Coronary artery (tissue), 2 donors: ENCODE data around the gene ALDH1A1.

Source experiments
- DNase-seq: peaks from one replicate; pipeline ENCODE4 v3.0.0-alpha.2; 2017; ENCODE audit warnings: low spot score
- H3K27ac ChIP-seq, 2 donors: fragments of 200-600 bp; sonication (generic); one replicate each; pipeline ENCODE4 v1.5.1; 2016 to 2019
- H3K4me3 ChIP-seq: fragments of 200-600 bp; sonication (generic); 2 replicates; pipeline ENCODE4 v1.5.1; 2016; ENCODE audit warnings: mild to moderate bottlenecking, moderate library complexity
- CTCF ChIP-seq: fragments of 200-600 bp; sonication (generic); IDR thresholded peaks from one replicate; pipeline ENCODE4 v1.5.1; 2019; ENCODE audit warnings: antibody characterized with exemption

Gene ALDH1A1

GRCh38 chr9:72923077-72923476 lies 29.8 kb downstream of the ALDH1A1 start:
- H3K27ac ChIP-seq = no peak overlapping the region
- H3K4me3 ChIP-seq = no peak overlapping the region
- no peak for TF ChIP-seq CTCF
- no peak for DNase-seq

GRCh38 chr9:72921888-72922654 lies 30.8 kb downstream of the ALDH1A1 start:
- Histone ChIP-seq H3K4me3 (no peak overlapping the region), H3K27ac (no peak overlapping the region)
- no peak for DNase-seq
- TF ChIP-seq CTCF = no peak

DNA sequence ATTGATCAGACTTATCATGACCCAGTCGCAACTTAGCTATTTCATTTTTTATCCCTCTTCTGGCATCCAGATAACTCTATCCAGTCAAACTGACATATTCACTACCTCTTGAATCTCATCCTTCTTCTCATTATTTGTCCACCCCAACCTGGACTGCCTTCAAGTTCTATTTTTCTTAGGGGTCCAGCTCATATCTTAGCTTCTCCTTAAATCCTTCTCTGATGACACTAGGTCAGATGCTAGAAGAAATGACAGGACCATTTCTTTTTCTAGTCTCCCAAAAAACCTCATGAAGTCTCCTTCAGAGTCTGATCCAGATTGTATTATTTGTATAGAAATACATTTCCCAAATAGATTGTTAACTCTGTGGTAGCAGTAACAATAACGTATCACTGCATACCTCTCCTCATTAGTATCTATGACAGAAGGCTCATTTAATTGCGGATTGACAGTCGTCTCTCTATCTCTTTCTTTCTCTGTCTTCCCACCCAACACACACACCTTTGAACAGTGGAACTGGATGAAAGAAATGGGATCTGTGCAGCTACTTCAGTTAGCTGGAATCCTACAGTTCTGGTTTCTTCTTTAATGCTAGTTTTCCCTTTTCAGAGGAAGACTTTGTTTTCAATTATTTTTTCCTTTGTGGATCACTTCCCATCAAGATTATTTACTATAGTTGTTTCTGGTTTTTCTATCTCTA lies 33.5 kb downstream of the ALDH1A1 start:
- no peak for TF ChIP-seq CTCF
- Histone ChIP-seq H3K4me3 (no peak overlapping the region), H3K27ac (no peak overlapping the region)
- DNase-seq = no peak

- TF ChIP-seq CTCF = no peak
- Histone ChIP-seq H3K27ac (no peak overlapping the region), H3K4me3 (no peak overlapping the region)
- no peak for DNase-seq
These were observed 34.9 kb downstream of the ALDH1A1 start for GRCh38 chr9:72917892-72918509.

DNA sequence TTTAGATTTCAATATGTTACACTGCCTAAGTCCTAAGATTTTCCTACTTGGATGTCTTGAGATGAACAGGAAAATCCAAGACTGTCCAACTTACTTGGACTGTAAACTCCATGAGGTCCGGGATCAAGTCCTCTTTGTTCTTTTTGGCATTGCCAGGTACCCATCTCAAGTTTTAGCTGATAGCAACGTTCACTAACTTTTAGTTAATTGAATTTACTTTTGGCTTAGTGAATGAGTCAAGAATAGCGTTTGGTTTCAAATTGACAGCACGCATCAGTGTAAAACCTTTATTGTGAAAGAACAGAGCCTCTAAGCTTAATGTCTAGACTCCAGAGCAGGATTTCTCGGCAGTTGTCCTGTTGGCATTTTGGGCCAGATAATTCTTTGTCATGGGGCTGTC lies 37.2 kb downstream of the ALDH1A1 start:
- no peak for TF ChIP-seq CTCF
- no peak for DNase-seq
- H3K27ac ChIP-seq = no peak overlapping the region

GRCh38 chr9:72914750-72915149 lies 38.1 kb downstream of the ALDH1A1 start:
- Histone ChIP-seq H3K4me3 (no peak overlapping the region), H3K27ac (no peak overlapping the region)
- TF ChIP-seq CTCF = no peak
- no peak for DNase-seq

More for the DNA sequence above, 37.2 kb downstream of the ALDH1A1 start:
- no peak overlapping the region for H3K4me3 ChIP-seq
